OCI-M2 (cell line): ENCODE measurements around the gene ABHD2.
"Not testable (repeated sequence)": the region's sequence is repeated elsewhere in the genome, so short reads cannot be mapped to it uniquely, and the experiment has no call there.

Experiments
- DNase-seq: peaks from one replicate; lab custom pipeline; 2025; ENCODE audit not compliant: unreplicated experiment; lab: John Stamatoyannopoulos, UW

The ABHD2 gene

DNA sequence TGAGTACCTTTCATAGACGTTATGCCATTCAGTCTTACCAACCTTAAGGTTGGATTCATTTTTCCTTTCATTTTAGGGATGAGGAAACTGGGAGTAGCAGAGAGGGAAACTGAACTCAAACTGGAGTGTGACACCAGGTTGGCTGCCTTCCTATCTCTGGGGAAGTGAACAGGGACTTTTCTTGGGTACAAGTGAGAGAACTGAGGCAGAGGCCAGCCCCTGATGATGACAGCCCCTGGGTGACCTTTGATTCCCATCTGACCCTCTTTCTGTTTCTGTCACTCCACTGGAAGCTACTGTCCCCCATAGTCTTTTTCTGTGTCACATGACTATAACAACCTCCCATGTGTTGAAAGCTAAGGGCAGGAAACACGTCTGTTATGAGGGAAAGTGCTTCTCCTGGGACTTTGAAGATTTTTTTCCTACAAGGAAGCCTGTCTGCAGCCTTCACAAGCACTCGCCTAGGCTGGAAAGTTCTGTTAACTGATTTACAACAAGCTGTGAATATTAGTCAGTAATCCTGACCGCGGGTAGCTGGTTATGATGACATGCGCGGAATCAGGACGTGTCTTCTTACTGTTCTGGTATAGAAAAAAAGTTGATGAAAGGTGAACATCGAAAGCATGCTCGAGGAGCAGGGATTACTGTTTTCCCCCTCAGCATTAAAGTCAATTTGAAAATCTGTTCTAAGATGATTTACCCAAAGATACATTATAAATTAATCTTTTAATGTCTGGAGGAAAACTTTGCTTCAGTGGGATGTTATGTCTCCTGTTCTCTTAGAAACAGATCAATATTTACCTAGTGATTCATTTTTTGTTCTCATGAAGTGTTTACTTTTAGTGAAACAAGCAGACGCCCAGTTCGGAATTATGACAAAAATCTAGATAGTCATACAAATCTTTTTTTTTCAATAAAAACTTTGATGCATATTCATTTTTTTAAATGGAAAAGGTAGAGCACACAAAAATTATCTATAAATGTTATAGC, 31.5 kb downstream of the ABHD2 start:
- DNase-seq = no peak

DNA sequence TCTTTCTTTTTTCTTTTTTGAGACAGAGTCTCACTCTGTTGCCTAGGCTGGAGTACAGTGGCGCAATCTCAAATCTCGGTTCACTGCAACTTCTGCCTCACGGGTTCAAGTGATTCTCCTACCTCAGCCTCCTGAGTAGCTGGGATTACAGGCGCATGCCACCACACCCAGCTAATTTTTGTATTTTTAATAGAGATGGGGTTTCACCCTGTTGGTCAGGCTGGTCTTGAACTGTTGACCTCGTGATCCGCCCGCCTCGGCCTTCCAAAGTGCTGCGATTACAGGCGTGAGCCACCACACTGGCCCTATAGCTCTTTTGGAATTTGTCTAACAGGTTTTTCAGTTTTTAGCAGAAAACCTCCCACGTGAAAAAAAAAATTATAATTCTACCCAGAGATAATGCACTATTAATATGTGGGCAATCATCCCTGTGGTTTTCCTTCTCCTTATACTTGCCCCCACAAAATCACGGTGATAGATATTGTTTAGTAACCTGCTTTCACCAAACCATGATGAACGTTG, 32.3 kb downstream of the ABHD2 start:
- not testable (repeated sequence) for DNase-seq

DNA sequence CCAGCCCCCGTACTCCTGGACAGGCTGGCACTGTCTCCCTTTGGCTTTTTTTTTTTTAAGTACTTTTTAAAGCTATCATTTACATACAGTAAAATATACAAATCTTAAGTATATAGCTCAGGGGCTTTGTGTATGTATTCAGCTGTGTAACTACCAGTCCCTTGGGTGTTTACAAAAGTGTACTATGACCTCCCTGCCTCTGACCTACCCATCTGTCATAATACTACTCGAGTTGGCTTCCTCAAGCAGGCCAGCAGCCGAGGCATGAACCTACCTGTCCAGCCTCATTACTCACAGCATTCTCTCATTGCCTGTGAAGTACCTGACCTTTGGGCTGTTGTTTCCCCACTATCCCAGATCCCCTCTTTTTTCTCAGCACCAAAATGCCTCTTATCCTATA, 33.2 kb downstream of the ABHD2 start:
- no peak for DNase-seq

DNA sequence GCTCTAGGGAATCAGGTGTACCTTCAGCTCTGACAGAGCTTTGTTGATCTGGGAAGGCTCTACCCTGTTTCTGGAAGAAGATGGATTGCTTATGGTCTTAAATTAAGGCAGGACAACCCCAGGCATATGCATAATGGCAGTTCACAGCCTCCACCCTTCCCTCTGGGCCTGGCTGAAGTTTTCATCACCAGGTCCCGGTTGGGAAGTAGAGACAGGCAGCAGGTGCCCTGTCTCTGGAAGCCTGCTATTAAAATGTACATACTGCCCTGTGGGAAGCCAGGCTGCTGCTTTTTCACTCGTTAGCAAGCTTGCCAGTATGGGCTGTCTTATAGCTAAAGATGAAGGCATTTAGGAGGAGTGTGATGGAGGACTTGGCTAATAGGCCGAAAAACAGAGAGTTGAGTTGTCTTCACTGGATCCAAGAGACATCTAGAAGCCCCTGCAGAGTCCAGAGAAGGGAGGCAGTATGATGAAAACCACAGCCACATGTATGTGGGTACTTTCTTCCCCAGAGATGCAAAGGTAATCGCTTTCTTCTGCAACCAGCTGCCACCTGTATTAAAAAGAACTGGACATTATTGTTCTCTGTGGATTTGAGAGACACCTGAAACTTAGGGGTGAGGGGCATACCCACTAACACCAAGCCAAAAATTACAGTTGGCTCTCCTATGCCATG, 34.4 kb downstream of the ABHD2 start:
- no peak for DNase-seq

DNA sequence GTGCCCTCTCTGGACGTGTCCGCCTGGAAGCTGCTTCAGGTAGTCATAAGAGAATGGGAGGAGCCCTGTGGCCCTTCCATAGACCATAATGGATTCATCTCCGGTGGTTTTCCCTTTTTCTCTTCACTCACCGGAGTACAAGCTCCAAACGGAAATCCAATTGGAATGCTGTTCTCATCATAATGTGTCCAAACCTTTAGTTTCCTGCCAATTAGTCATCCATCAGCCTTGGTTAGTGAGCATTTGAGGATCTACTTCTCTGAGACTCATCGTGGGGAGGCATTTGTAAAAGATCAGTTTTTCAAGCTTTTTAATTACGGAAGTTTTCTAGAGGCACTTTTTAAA, 34.9 kb downstream of the ABHD2 start:
- no peak for DNase-seq

DNA sequence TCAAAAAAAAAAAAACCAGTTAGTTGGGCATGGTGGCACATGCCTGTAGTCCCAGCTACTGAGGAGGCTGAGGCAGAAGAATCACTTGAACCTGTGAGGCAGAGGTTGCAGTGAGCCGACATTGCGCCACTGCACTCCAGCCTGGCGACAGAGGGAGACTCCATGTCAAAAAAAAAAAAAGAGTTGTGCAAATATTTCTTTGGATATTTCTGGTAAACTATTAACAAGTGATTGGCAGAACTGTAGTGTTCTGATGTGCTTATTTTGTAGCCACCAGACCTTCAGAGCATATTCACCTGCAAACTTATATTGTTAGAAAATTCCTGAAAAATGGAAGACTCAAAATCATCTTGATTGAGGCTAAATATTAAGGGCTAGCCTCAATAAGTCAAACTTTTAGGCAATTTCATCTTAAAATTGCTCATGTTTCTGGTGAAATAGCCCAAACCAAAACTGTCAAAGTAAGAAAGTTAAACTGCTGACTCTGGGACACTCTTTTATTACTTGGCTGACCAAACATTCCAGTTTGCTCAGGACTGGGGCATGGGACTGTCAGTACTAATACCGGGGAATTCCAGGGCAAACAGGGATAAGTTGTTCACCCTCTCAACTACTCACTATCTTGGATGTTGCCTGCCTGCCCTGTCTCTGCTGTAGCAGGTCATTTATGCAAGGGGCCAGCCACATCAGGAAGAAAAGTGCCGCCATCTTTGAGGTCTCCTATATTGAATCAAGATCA, 37.0 kb downstream of the ABHD2 start:
- DNase-seq = no peak

DNA sequence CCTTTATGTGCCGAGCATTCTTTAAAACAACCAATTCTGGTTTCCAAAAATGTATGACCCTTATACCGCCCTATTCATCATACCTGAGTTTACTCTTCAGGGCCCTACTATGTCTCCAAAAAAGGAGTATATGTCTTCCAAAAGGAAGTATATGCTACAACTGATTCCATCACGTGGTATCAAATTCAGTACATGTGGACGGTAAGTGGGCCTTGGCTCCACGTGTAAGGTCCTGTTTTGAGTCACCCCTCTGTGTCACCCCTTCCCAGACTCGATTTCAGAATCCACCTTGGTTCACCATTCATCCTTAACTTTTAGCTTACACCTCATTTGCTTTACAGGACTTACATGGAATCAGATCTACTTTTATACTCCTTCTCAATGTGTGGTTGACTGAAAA, 37.8 kb downstream of the ABHD2 start:
- no peak for DNase-seq

DNA sequence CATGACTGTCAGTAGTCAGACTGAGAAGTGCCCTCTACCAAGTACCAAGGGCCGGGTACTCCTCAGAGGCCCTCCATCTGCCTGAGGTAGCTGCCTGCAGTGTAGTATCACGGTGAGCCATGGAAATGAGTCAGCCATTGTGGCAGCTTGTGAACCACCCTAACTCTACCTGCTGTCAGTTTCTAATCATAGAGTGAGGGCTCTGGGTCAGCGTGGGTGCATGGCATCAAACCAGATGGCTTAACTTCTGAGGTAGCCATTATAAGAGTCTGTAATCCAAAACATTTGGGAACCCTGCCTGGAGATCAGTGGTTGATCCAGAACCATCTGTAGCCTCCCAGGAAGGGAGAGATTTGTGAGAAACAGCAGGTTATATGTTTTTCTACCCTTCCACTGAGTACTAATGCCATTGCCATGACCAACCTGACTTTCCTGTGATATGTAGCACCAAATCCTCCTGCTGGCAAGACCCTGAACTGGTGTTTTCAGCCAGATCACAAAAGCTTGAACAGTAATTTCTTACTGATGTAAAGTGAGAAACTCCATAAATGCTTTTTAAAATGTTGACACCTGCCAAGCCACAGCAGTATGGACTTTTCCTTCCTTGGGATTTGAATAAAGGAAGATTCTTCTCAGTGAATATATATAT, 38.9 kb downstream of the ABHD2 start:
- DNase-seq = no peak

DNA sequence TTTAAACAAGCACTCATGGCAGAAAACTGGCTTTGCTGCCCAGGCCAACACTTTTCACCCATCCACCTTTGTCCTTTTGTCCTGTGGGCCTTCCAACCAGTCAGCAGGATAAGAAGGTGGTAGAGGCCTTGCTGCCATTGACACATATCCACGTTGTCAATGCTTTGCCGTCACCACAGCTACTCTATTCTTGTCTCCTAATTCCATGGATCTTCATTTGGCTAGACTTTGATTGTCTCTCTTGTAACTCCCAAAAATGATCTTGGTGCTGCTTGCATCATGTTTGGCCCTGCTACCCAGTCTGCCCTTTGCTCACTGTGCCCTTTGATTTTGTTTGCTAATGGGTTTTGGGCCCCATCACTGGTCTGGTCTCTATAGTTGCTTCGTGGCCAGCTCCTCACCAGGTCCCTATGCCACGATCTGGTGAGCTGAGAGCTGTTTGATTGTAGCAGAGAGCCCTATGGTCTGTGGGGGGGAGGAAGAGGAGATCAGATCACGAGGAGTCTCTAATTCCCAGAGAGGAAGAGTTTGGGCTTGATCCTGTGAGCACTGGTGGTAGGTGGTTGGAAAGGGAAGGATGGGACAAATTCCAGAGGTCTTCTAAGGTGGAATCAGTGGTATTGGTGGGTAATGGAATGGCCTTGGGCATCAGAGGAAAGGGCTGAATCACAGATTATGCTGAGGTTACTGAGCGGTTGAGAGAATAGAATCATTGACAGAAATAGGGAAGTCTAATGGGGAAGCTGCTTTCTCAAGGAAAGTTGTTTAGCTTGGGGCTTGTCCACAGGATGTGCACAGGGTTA, 40.3 kb downstream of the ABHD2 start:
- DNase-seq = no peak

DNA sequence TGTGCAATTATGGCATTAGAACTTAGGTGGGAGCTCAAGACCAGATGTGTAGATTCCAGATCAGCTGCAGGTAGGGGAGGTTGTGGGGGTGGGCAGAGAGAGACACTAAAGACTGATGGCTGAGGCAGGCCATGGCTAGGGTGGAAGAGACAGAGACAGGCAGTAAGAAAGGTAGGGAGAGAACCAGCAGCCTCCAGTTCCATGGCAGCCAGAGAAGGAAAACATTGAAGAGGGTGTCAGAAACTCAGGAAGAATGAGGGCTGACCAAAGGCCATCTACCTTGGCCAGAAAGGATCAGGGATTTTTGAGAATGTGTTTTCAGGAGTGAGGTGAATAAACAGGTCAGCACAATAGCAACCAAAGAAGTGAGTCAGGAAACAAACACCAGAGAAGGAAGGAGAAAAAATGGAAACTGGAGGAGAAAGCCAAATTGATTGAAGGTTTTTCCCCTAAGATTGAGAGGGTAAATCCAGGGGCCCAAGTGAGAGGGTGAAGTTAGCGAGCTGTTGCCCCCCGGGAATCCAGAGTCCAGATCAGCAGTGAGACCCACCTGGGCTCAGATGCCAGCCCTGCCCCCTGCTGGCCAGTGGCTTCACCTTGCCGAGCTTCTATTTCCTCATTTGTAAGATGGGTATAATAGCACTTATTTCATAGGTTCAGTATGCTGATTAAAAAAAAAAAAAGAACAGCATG, 41.0 kb downstream of the ABHD2 start:
- no peak for DNase-seq

DNA sequence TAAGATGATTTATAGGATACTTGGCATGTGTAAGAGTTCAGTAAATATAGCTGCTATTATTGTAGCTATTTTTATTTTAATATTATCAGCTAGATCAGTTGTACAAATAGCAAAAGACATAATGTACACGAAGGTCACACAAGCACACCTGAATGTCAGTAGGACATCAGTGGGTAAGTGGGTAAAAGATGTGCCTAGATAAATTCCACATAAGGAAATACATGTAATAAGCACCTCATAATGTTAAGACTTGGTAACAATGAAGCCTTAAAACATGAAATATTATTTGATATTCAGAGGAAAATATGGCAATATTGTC, 41.5 kb downstream of the ABHD2 start:
- no peak for DNase-seq

DNA sequence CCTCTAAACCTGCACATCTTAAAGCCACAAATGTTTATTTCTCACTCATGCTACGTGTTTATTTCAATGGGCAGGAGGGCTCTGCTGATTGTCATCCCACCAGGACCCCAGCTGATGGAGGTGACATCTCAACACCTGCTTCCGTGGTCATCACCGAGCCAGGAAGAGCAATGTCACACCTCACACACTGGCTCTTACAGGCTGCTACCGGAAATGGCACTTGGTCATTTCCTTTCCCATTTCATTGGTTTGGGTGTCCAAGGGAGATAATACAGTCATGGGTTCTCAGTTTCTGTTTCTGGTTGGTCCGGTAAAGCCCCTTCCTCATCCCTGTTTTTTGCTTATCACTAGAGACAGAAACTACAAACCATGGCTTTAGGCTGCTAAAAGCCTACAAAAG, 41.9 kb downstream of the ABHD2 start:
- DNase-seq = no peak

DNA sequence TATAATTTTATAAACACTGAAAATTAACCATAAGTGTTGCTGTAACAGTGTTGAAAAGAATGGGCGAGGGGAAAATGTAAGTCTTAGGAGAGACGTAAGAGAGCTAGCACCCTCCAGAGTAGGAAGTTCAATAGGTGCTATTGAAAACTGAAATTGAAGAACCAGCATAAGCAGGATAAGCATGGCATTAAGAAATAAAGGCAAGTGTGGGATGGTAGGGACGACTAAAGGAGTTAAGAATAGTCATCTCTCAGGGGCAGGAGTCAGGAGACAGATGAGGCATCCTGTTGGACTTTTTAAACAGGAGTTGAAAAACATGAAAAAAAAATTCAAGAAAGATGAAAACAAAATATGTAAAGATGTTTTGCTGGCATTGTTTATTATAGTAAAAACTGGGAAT, 43.5 kb downstream of the ABHD2 start:
- no peak for DNase-seq

DNA sequence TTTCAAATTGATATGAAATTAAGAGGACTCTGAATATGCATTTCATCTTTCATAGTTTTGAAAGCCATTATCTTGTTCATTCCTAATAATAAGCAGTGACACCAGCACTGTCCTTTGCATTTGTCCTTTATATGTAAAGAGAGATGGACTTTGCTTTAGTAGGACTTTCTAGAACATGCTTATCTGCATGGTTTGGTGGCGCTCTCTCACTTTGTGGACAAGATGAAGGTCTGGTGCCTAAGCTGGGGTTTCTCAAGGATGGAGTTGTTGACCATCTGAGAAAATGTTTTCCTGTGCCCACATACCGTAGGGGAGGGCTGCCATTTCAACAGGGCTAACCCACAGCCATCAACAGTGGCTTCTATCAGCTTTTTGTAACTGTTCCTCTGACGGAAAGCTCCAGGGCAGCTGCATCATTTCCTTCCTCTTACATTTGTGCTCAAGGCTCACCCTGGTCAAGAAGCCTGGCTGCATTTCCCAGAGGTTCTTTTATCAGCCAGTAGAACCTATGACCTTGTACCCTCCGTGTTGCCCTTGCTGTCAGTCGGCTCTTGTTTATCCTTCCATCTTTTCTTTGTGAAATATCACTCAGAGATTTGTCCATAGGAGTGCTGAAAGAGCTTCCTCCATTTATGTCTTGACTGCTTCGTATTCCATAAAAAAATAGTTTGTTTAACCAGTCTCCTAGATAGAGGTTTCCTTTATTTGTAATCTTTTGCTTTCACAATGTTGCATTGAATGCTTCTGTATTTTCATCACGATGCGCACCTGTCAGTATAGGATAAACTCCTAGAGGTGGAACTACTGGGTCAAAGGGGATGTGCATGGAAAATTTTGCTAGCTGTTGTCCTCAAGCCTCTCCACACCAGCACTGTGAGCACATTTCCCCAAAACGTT, 44.6 kb downstream of the ABHD2 start:
- no peak for DNase-seq

DNA sequence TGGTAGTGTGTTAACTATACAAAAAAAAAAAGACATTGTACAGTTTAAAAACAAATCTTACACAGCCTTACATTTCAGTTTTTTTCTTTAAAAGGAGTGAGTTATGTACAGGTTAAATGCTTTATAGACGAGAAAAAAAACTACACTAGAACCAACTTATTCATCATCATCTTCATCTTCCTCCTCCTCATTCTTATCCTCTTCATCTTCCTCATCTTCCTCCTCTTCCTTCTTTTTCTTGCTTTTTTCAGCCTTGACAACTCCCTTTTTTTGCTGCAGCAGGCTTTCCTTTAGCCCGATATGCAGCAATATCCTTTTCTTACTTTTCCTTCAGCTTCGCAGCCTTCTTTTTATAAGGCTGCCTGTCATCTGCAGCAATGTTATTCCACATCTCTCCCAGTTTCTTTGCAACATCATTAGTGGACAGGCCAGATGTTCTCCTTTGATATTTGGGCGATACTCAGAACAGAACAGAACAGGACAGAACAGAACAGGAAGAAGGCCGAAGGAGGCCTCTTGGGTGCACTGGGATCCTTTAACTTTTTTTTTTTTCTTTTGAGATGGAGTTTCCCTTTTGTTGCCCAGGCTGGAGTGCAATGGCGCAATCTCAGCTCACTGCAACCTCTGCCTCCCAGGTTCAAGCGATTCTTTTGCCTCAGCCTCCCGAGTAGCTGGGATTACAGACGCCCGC, 47.3 kb downstream of the ABHD2 start:
- not testable (repeated sequence) for DNase-seq

DNA sequence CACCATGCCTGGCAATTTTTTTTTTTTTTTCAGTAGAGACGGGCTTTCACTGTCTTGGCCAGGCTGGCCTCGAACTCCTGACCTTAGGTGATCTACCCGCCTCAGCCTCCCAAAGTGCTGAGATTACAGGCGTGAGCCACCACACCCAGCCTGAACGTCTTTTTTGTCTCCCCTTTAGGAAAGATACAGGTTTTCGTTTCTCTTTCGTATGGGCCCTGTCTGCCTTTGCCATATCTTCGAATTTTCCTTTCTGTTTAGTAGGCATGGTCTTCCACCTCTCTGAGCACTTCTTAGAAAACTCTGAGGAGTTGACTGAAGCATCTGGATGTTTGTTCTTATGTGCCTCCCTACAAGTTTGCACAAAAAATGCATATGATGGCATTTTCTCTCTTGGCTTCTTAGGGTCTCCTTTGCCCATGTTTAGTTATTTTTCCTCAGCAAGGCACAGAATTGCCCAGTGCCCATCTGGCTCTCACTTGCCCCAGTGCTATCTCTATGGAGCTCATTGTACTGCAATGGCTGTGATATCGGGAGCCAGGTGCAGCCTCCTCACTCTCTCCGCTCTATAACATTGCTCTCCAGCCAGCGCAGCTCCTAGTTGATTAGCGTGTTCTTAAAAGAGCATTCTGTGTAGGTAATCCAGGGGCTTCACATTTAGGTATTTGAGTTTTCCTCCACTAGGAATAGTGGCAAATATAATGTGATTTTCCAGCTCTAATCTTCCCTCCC, 48.0 kb downstream of the ABHD2 start:
- DNase-seq = no peak
